ENCODE measurements around the gene TMEM72. TPM values are rescaled to one million over a fixed set of nuclear protein-coding genes. Genes with fewer than 3 reads are reported as not detected.
"Not testable (repeated sequence)": the region's sequence is repeated elsewhere in the genome, so short reads cannot be mapped to it uniquely, and the experiment has no call there.

TMEM72 gene
- total RNA-seq, 3 donors from 2014 or later (not counting 1 experiment from before 2014, with no cell fraction given) = not detected

GRCh38 chr10:44865289-44865671 lies 45.9 kb upstream of the TMEM72 start:
- H3K9me3 ChIP-seq (ENCODE audit: control insufficient read depth, insufficient read depth, low read length) = no peaks in the 10 kb centered on the region
- no peak overlapping the region for H3K27ac ChIP-seq (ENCODE audit: low read length)
- peaks cover 13% of the 10 kb centered on the region for H3K27me3 ChIP-seq (ENCODE audit: control insufficient read depth, insufficient read depth, low read length)
- no peak for TF ChIP-seq CTCF (IDR thresholded peaks at IDR 0.05)
- H3K27ac Mint-ChIP-seq = no peak overlapping the region
- H3K36me3 ChIP-seq (ENCODE audit: control insufficient read depth, insufficient read depth, low read length) = no peaks in the 10 kb centered on the region
- H3K36me3 Mint-ChIP-seq = no peaks in the 10 kb centered on the region
- peaks cover 14% of the 10 kb centered on the region for H3K4me1 ChIP-seq (ENCODE audit: control insufficient read depth, insufficient read depth, low read length)
- H3K4me1 Mint-ChIP-seq = peaks cover 16% of the 10 kb centered on the region in 2 donors
- no peak for DNase-seq
- WGBS (ENCODE audit: insufficient coverage) = 64% methylated on average over 16 of the region's 16 CpGs
- H3K9me3 Mint-ChIP-seq = no peaks in the 10 kb centered on the region
- no peak overlapping the region for H3K4me3 ChIP-seq (ENCODE audit: low read length)
- ATAC-seq = no peak
- no peak overlapping the region for H3K4me3 Mint-ChIP-seq
- H3K27me3 Mint-ChIP-seq (ENCODE audit: low read depth in 2 of 2) = peaks cover 55 to 80% of the 10 kb centered on the region in 2 donors
- intact Hi-C loops (cut with micrococcal nuclease) = no loop called here

- H3K27me3 Mint-ChIP-seq (ENCODE audit: low read depth in 2 of 2) = peaks cover 60 to 87% of the 10 kb centered on the region in 2 donors
Measured at GRCh38 chr10:44866367-44866766, 44.8 kb upstream of the TMEM72 start.

GRCh38 chr10:44870031-44870430 lies 41.1 kb upstream of the TMEM72 start:
- Mint-ChIP-seq H3K36me3 (no peaks in the 10 kb centered on the region), H3K9me3 (no peaks in the 10 kb centered on the region), H3K27ac (no peak overlapping the region), H3K27me3 (ENCODE audit: low read depth in 2 of 2) (peaks cover 39 to 58% of the 10 kb centered on the region in 2 donors), H3K4me3 (no peak overlapping the region), H3K4me1 (peaks cover under 1 to 1% of the 10 kb centered on the region in 2 donors)
- Histone ChIP-seq H3K36me3 (ENCODE audit: control insufficient read depth, insufficient read depth, low read length) (no peaks in the 10 kb centered on the region), H3K4me3 (ENCODE audit: low read length) (no peak overlapping the region), H3K27me3 (ENCODE audit: control insufficient read depth, insufficient read depth, low read length) (peaks cover 8% of the 10 kb centered on the region), H3K9me3 (ENCODE audit: control insufficient read depth, insufficient read depth, low read length) (no peaks in the 10 kb centered on the region), H3K4me1 (ENCODE audit: control insufficient read depth, insufficient read depth, low read length) (peaks cover 2% of the 10 kb centered on the region), H3K27ac (ENCODE audit: low read length) (no peak overlapping the region)
- ATAC-seq = no peak
- intact Hi-C loops (cut with micrococcal nuclease) = no loop called here
- no peak for DNase-seq
- no peak for TF ChIP-seq CTCF (IDR thresholded peaks at IDR 0.05)
- 98% methylated on average over 5 of the region's 6 CpGs for WGBS (ENCODE audit: insufficient coverage)

More at GRCh38 chr10:44866367-44866766, 44.8 kb upstream of the TMEM72 start:
- 84% methylated on average over 2 of the region's 2 CpGs for WGBS (ENCODE audit: insufficient coverage)
- Mint-ChIP-seq H3K4me1 (peaks cover 16% of the 10 kb centered on the region in 2 donors), H3K4me3 (peak overlapping the region; percentile 67)
- H3K36me3 Mint-ChIP-seq; H3K27ac ChIP-seq (ENCODE audit: low read length); ATAC-seq; H3K9me3 Mint-ChIP-seq; intact Hi-C loops (cut with micrococcal nuclease); H3K9me3 ChIP-seq (ENCODE audit: control insufficient read depth, insufficient read depth, low read length); H3K36me3 ChIP-seq (ENCODE audit: control insufficient read depth, insufficient read depth, low read length); DNase-seq; H3K27ac Mint-ChIP-seq; H3K4me3 ChIP-seq (ENCODE audit: low read length): not testable (repeated sequence)
- Histone ChIP-seq H3K27me3 (ENCODE audit: control insufficient read depth, insufficient read depth, low read length) (peaks cover 13% of the 10 kb centered on the region), H3K4me1 (ENCODE audit: control insufficient read depth, insufficient read depth, low read length) (peaks cover 14% of the 10 kb centered on the region)

GRCh38 chr10:44873160-44873559 lies 38.0 kb upstream of the TMEM72 start:
- Histone ChIP-seq H3K36me3 (ENCODE audit: control insufficient read depth, insufficient read depth, low read length) (no peaks in the 10 kb centered on the region), H3K27ac (ENCODE audit: low read length) (no peak overlapping the region), H3K4me1 (ENCODE audit: control insufficient read depth, insufficient read depth, low read length) (no peaks in the 10 kb centered on the region), H3K9me3 (ENCODE audit: control insufficient read depth, insufficient read depth, low read length) (no peaks in the 10 kb centered on the region), H3K27me3 (ENCODE audit: control insufficient read depth, insufficient read depth, low read length) (no peaks in the 10 kb centered on the region), H3K4me3 (ENCODE audit: low read length) (no peak overlapping the region)
- Mint-ChIP-seq H3K27me3 (ENCODE audit: low read depth in 2 of 2) (peaks cover 21 to 30% of the 10 kb centered on the region in 2 donors), H3K9me3 (no peaks in the 10 kb centered on the region), H3K4me1 (no peaks in the 10 kb centered on the region), H3K36me3 (no peaks in the 10 kb centered on the region), H3K27ac (no peak overlapping the region), H3K4me3 (no peak overlapping the region)
- DNase-seq (no peak), ATAC-seq (no peak)
- 83% methylated on average over 6 of the region's 6 CpGs for WGBS (ENCODE audit: insufficient coverage)
- intact Hi-C loops (cut with micrococcal nuclease) = no loop called here
- TF ChIP-seq CTCF (IDR thresholded peaks at IDR 0.05) = no peak
